ENCODE results near the gene CDK6.

The CDK6 gene

GRCh38 chr7:92557249-92557648 is 279.1 kb downstream of the CDK6 start:
- DNase-seq, result no peak
